Activated naive CD4-positive, alpha-beta T cell treated with anti-CD3 and anti-CD28 coated beads, Interleukin-2, amount 50 U/mL, for 16 hours (primary cell): ENCODE results near the gene OR52N5.

Experiments used
- DNase-seq: peaks from one replicate; pipeline ENCODE4 v3.0.0-alpha.2; 2020

The OR52N5 gene

DNA sequence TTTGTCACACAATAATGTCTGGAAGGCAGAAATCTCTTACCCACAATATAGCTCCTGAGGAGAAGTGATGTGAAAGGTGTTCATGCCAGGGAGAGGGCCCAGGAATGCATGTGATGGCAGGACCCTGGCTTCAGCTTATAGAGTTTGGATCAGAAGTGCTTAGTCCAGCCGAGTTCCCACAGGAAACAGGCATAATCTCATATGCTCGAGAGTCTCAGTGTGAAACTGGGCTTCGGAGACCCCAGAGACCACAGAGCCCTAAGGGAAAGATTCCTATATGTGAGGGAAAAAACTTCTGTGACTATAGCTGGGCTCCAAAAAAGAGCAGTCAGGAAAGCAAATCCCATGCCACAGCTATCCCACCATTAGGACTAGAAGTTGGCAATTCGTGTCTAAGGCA lies at the start of gene OR52N5:
OR52N5 (minus strand) TSS at position 101 of the 400 bp plus-strand sequence. CDS start 4,721 bp downstream, outside the sequence.
- no peak for DNase-seq

DNA sequence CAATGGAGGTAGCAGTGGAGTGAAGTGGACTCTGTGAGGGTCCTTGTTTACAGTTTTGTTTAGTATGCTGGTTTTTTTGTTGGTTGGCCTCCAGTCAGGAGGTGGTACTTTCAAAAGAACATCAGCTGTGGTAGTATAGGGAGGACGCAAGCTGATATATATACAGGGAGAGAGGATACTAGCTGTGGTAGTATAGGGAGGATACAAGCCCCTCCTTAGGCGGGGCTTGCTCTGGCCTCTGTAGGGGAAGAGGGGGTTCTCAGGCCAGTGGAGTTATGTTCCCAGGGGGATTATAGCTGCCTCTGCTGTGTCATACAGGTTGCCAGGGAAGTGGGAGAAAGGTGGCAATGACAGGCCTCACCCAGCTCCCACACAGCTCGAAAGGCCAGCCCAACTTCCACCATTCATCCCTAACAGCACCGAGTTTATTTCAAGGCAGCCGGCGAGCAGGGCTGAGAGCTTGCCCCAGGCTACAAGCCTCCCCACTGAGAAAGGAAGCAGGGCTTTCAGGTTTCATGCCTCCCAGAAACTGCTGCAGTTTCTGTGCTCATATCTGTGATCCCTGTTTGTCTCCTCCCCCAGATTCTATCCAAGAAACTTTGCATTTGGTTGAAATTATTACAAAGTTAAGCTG lies 48.2 kb upstream of the OR52N5 start:
- no peak for DNase-seq

DNA sequence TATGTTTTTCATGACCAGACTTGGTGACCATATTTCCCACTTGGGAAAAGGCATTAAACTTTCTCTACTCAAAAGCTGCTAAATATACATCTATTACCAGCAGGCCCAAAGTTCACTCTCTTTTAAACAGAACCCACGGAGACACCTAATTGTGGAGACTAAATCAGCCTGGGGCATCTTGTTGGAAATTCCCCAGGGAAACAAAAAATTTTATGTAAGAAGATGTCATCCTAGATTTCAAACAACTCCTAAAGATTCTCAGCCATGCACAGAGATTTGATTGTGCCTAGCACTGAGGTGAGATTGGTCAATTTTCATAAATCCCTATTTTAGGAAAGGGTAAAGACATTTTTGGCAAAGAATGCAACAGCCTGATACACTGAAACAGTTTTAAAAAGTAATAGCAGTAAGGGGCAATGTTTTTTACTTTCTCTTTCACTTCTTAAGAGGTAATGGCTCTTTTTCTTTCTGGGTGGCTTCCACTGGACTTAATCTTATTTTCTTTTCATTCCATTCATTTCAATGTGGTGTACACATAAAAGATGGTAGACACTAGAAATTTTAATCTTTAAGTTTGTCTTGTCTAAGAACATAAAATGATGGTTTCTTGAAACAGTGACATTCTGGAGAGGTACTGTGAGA lies 35.2 kb upstream of the OR52N5 start:
- no peak for DNase-seq

DNA sequence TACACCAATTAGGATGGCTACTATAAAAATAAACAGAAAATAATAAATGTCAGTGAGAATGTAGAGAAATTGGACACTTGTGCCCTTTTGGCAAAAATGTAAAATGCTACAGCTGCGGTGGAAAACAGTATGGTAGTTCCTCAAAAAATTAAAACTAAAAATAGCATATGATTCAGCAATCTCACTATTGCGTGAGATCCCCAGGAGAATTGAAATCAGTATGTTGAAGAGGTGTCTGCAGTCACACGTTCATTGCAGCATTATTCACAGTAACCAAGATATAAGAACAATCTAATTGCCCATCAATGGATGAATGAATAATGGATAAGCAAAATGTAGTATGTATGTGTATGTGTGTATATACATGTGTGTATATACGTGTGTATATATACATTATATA lies 32.4 kb upstream of the OR52N5 start:
- no peak for DNase-seq

- DNase-seq = no peak
Measured at GRCh38 chr11:5809905-5810795, 27.0 kb upstream of the OR52N5 start.

- DNase-seq = no peak
Measured at GRCh38 chr11:5809122-5809519, 26.0 kb upstream of the OR52N5 start.

GRCh38 chr11:5808500-5809121 lies 25.5 kb upstream of the OR52N5 start, which contains the start of gene OR52N2:
OR52N2 (plus strand) TSS chr11:5808924; CDS start chr11:5820336, 11,412 bp downstream.
- DNase-seq = peak; percentile 67

GRCh38 chr11:5807580-5807979 lies 24.4 kb upstream of the OR52N5 start:
- no peak for DNase-seq

DNA sequence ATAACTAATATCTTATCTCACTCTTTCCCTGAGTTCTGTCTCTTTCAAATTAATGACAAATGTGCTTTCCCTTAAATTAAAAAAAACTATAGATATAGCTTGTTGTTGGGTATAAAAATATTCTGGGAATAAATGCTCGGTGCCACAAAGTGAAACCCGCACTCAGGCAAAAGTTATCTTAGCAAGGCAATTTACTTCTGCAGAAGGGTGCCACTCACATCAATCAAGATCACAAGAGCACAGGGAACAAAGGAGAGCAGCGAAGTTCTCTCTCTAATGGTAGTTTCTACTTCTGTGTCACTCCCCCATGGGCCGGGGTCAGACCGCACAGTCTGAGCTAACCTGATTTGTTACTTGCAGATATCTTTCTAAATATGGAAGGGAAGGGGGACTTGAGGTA lies 20.8 kb upstream of the OR52N5 start:
- no peak for DNase-seq

GRCh38 chr11:5796541-5796940 lies 13.4 kb upstream of the OR52N5 start:
- no peak for DNase-seq

- no peak for DNase-seq
Measured at GRCh38 chr11:5791165-5791564, 8.0 kb upstream of the OR52N5 start, which contains the start of gene OR52N1. OR52N1 (minus strand) TSS chr11:5791265; CDS start chr11:5788816, 2,449 bp downstream.

DNA sequence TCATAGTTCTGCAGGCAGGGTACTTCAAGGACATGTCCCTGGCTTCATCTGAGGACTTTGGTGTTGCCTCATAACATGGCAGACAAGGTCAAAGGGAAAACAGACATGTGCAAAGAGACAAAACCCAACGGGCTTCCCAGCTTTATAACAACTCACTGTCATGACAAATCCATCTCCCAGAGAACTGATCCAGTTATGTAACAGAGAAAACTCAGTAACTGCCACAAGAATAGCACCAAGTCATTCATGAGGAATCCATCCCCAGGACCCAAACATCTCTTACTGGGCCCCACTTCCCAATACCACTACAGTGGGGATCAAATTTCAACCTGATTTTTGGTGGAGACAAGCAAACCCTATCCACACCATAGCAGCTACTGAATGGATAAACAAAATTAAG lies 16.1 kb downstream of the OR52N5 start:
- no peak for DNase-seq

GRCh38 chr11:5753943-5754342 lies 29.2 kb downstream of the OR52N5 start, which contains the start of gene OR52N4:
OR52N4 (plus strand) TSS chr11:5754243; CDS start chr11:5754741, 498 bp downstream.
- DNase-seq = no peak

DNA sequence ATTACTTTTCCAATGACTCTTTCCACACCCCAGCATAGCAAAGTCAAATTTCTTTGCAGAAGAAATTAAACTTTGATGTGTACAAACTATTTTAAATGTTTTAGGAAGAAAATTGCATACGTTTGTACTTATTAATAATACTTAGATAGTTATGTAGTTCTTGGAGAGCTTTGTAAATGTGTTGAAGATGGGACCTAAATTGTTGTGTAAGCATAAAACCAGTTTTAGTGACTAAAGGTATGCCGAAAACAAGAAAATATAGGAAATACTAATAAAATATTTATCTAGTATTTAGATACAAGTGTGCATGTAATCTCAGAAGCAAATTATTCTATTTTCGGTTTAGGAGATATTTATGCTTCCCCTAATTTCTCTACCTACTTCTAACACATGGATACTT lies 33.3 kb downstream of the OR52N5 start:
- DNase-seq = no peak

DNA sequence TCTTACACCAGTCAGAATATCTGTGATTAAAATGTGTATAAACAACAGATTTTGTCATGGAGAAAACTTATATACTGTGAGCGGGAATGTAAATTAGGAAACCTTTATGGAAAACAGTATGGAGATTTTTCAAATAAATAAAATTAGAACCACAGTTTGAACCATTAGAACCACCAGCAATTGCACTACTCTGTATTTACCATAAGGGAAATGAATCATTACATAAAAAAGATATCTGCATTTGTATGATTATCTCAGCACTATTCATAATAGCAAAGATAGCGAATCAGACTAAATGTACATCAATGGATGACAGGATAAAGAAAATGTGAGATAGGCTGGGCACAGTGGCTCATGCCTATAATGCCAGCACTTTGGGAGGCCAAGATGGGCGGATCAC lies 36.5 kb downstream of the OR52N5 start:
- DNase-seq = no peak

DNA sequence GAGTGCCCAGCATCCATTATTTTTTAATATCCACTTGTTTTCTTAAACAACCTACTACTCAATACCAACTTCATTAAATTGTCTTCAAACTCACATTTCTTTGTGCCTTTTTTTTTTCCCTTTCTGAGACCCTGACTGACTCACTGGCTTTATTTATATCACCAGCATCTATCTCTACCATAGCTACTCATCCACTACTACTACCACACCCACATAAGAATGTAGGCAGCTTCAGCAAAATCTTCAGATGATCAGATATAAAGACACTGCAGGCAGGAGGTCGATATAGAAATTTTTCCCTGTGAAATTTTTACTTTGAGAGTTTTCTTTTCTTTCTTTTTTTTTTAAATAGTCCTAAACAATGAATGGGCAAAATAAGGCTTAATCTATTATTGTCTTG lies 44.7 kb downstream of the OR52N5 start:
- no peak for DNase-seq

DNA sequence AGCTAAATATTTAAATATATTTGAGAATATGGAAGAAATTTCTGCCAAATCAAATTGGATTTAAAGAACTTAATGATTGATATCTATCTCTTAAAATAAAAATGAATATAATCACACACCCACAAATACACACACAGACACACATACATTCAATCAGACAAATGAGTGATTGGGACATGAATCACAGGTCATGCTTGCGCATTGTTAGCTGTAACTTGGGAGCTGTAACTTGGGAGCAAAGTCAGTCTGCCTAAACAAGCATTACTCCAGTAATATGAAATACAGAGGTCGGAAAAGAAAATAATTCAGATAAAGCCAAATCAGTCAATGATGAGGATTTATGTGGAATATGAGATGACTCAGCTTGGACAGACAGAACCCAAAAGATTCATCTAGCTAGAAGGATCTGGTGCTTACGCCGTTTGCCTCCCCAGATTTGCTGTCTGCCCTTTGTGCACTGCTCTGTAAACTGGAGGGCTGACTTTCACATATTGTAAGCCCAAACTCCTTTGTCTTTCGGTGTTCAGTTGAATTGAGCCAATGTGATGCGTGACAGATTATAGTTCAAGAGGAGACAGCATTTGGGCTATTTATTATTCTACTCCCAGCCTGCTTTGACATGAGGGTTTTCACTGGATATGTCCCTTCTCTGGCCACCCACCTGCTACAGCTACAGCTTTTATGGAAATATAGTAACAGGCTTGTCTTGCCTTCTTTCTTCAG lies 45.3 kb downstream of the OR52N5 start:
- no peak for DNase-seq

DNA sequence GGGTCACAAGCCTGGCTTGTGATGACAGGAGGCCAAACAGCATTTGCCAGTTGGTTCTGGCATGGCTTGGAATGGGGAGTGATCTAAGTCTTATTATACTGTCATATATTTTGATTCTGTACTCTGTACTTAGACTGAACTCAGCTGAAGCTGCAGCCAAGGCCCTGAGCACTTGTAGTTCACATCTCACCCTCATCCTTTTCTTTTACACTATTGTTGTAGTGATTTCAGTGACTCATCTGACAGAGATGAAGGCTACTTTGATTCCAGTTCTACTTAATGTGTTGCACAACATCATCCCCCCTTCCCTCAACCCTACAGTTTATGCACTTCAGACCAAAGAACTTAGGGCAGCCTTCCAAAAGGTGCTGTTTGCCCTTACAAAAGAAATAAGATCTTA lies 46.1 kb downstream of the OR52N5 start:
- DNase-seq = no peak

- no peak for DNase-seq
Measured at GRCh38 chr11:5736396-5736795, 46.8 kb downstream of the OR52N5 start, which contains the start of gene OR56B1. OR56B1 (plus strand) TSS chr11:5736448; CDS start chr11:5736517, 69 bp downstream.

- DNase-seq = no peak
Measured at GRCh38 chr11:5727691-5728090, 55.5 kb downstream of the OR52N5 start.

DNA sequence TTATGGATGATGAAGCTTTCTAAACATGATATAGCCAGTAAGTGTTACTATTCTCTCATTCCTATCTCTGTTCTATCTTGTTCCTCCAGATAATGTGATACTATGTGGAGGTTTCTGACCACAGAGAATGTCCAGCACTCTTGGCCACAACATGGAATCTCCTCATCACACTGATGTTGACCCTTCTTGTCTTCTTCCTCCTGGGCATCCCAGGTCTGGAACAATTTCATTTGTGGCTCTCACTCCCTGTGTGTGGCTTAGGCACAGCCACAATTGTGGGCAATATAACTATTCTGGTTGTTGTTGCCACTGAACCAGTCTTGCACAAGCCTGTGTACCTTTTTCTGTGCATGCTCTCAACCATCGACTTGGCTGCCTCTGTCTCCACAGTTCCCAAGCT lies 56.8 kb downstream of the OR52N5 start:
- DNase-seq = no peak
